Right lobe of liver (tissue), 4 donors: ENCODE results near the gene BOC.

Source experiments
- CTCF ChIP-seq, 4 donors: fragments of 200-600 bp in 3 of 4; fragments of 450-650 bp in 1 of 4; IDR thresholded peaks; one replicate each; pipeline versions ENCODE4 v1.5.1 to v1.8.0; 2016 to 2022; ENCODE audit warnings: antibody characterized with exemption in 4 of 4, mild to moderate bottlenecking in 2 of 4
- POLR2A ChIP-seq: fragments of 450-650 bp; IDR thresholded peaks from one replicate; pipeline ENCODE4 v1.6.1; 2017; ENCODE audit warnings: antibody characterized with exemption, mild to moderate bottlenecking
- donor health status: DM: no; HTN: no; CAD: no.
- donor health status: DM: no; HTN: no; CAD: no.
- donor health status: DM: no; HTN: yes; CAD: no.

GRCh38 chr3:113177526-113177925 lies 33.8 kb upstream of the BOC start:
- TF ChIP-seq CTCF (IDR thresholded peaks at IDR 0.05) (no peak), POLR2A (no peak)
